GM19025 (cell line): ENCODE data around the gene IL1RAPL2.
"Not testable (repeated sequence)": the region's sequence is repeated elsewhere in the genome, so short reads cannot be mapped to it uniquely, and the experiment has no call there.

Source experiments
- ATAC-seq: cut with Tn5 transposase; IDR thresholded peaks from one replicate; pipeline ENCODE4 v1.9.1; 2021; ENCODE audit warnings: mild to moderate bottlenecking, low read depth, moderate library complexity; ENCODE audit not compliant: unreplicated experiment

IL1RAPL2 gene

GRCh38 chrX:104565791-104566680, at the start of gene IL1RAPL2:
Gene IL1RAPL2 (plus strand): TSS chrX:104566199.
- no peak for ATAC-seq

- no peak for ATAC-seq
Measured at GRCh38 chrX:104522386-104522785, 43.6 kb upstream of the IL1RAPL2 start.

GRCh38 chrX:104523858-104524257, 42.1 kb upstream of the IL1RAPL2 start:
- ATAC-seq: no peak

GRCh38 chrX:104539081-104539480, 26.9 kb upstream of the IL1RAPL2 start:
- no peak for ATAC-seq

- not testable (repeated sequence) for ATAC-seq
Measured at GRCh38 chrX:104542447-104542846, 23.6 kb upstream of the IL1RAPL2 start.

- ATAC-seq: no peak
Measured at GRCh38 chrX:104564335-104564734, 1.7 kb upstream of the IL1RAPL2 start.

GRCh38 chrX:104564921-104565703, 887 bp upstream of the IL1RAPL2 start:
- no peak for ATAC-seq

GRCh38 chrX:104566681-104567501, 892 bp downstream of the IL1RAPL2 start:
- ATAC-seq: no peak

GRCh38 chrX:104567506-104567905, 1.5 kb downstream of the IL1RAPL2 start:
- ATAC-seq: no peak

GRCh38 chrX:104568304-104568915, 2.4 kb downstream of the IL1RAPL2 start:
- no peak for ATAC-seq

GRCh38 chrX:104618106-104618895, 52.3 kb downstream of the IL1RAPL2 start:
- ATAC-seq: no peak

GRCh38 chrX:104621781-104622180, 55.8 kb downstream of the IL1RAPL2 start:
- no peak for ATAC-seq

GRCh38 chrX:104641176-104641575, 75.2 kb downstream of the IL1RAPL2 start:
- ATAC-seq: no peak

GRCh38 chrX:104647084-104647483, 81.1 kb downstream of the IL1RAPL2 start:
- ATAC-seq: no peak

GRCh38 chrX:104659005-104659744, 93.2 kb downstream of the IL1RAPL2 start:
- ATAC-seq: no peak

GRCh38 chrX:104660092-104660491, 94.1 kb downstream of the IL1RAPL2 start:
- ATAC-seq: no peak

GRCh38 chrX:104662694-104663093, 96.7 kb downstream of the IL1RAPL2 start:
- no peak for ATAC-seq

- no peak for ATAC-seq
Measured at GRCh38 chrX:104665691-104666090, 99.7 kb downstream of the IL1RAPL2 start.

- ATAC-seq: no peak
Measured at GRCh38 chrX:104668550-104668949, 102.6 kb downstream of the IL1RAPL2 start.
